Epidermal melanocyte (primary cell): ENCODE measurements around the gene PTPRR.
A peak's percentile ranks its signal among the peaks of the same experiment; 100 is the strongest.

Experiments used
- DNase-seq: peaks from one replicate; pipeline ENCODE4 v3.0.0; 2011; ENCODE audit warnings: low spot score; ENCODE audit not compliant: insufficient read length

Gene PTPRR

DNA sequence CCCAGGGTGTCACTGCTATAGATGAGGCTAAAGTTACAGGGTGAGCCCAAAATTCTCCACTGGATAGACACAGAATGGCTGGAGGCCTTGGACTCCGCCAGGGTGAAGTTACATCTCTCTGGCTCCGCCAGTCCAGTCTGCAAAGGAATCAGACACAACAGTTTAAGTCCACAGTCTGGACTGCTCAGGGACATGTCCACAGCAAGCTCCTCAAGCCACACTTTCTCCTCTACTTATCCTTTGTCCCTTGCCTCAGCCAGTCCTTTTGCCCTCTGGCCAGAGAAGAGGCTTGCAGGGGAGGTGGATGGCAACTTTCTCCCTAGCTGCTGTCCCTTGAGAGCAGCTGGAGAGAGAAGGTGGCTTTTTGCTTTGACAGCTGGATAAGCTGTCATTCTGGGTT is 311.3 kb downstream of the PTPRR start:
- no peak for DNase-seq

GRCh38 chr12:70608184-70608583 is 312.4 kb downstream of the PTPRR start:
- DNase-seq: no peak

DNA sequence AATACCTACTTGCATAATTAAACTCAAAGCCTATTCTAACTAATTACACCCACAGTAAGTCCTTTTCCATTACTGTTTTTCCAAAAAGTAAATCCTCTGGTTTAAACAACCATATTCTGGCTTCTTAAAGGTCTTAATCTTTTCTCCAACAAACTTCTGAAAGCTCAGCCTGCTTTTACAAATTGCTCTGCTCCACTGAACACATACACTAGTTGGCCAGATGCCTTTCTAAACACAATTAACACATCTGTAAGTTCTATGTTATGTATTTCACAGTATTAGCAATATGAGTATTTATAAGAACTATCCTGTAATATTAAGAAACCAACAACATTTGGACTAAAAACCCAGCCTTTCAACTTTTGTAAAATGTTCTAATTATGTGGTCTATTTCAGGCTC is 313.4 kb downstream of the PTPRR start:
- no peak for DNase-seq

DNA sequence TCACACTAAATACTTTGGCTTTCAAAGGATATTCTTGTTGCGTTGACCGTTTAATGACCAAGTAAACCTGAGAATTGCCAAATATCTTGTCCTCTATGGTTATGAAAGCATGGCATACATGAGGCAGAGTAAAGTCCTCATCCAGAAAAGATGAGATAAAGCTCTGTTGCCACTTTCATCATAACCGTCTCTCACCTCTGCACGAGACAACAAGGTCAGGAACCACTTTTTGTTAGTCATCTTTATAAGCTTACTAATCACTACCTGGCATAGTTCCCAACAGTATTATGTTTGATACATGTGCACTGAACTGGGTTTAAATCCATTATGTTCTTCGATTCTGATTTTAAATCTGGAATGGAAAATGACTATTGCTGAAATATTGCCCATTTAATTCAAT is 314.6 kb downstream of the PTPRR start:
- DNase-seq: no peak

DNA sequence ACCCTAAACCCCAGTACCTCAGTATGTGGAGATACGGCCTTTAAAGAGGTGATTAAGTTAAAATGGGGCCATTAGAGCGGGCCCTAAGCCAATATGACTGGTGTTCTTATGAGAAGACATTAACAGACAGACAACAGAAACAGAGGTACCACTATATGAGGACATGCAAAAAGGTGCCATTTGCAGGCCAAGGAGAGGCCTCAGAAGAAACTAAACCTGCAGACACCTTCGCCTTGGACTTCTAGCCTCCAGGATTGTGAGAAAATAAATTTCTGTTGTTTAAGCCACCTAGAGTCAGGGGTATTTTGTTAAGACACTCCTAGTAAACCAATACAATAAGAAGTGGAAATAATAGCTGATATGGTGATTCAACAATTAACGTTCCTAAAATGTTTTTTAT is 315.9 kb downstream of the PTPRR start:
- no peak for DNase-seq

GRCh38 chr12:70603044-70603443 is 317.5 kb downstream of the PTPRR start:
- no peak for DNase-seq

- DNase-seq: no peak
Measured at GRCh38 chr12:70598467-70599193, 321.9 kb downstream of the PTPRR start.

DNA sequence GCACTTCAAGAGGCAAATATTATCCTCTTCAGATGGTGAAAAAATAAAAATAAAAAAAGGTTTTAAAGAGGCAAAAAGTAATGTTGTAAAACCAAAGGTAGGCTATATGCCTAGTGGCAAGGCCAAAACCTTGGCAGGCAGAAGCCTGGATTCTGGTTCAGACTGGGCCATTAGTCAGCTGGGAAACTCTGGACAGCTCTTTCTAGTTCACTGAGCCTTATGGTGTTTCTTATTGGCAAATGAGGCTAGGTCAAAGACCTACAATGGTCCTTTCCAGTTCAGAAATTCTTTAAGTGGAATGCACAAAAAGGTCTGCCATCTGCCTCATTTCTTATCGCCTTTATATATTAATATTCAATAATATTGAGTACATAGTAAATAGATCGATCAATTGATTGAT is 327.9 kb downstream of the PTPRR start:
- no peak for DNase-seq

- no peak for DNase-seq
Measured at GRCh38 chr12:70590549-70591226, 329.9 kb downstream of the PTPRR start.

DNA sequence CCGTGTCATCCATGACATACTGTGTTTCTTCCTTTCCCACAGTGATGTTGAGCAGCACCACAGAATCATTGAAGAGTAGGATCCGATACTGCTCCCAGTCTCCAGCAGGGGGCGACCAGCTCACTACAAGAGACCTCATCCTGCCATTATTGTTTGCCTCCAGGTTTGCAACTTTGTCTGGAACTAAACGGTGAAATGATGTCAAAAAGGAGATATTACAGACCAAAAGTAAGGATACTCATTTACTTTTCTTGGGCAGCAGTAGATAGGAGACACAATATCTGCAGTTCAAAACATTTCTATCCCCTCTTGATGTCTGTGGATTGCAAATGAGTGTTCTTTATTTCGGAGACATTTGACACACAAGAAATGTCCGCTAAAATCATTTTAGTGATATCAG is 330.5 kb downstream of the PTPRR start:
- DNase-seq: peak; percentile 59
